ENCODE data around the gene TCN2.

DNA sequence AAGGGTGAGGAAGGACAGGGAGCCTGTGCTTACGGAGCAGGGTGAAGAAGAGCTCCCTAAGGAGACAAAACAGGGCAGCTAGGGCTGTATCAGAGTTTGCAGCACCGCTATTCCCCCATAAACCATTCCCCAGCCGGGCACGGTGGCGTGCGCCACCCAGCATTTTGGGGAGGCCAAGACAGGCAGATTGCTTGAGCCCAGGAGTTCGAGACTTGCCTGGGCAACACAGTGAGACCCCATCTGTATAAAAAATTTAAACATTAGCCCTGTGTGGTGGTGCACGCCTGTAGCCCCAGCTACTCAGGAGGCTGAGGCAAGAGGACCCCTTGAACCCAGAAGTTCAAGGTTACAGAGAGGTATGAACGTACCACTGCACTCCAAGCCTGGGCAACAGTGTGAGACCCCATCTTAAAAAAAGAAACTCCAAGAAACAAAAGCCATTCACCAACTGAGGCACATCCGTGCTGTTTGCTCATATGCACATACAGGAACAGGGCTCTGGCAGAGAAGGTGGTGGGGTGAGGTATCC, 37.2 kb upstream of the TCN2 start:
- no peak for TF ChIP-seq EZH2 (IDR thresholded peaks at IDR 0.05; ENCODE audit: insufficient read depth, poor library complexity, severe bottlenecking)
- no peak for TF ChIP-seq EZH2phosphoT487 (IDR thresholded peaks at IDR 0.05; ENCODE audit: insufficient read depth, low read depth)

Measured in GM23248 (cell line).